ENCODE results near the gene HHIPL1. TPM values are rescaled to one million over a fixed set of nuclear protein-coding genes. Genes with fewer than 3 reads are reported as not detected.

HHIPL1 gene
- total RNA-seq: 17.9 and 35.0 TPM in 2 replicates

GRCh38 chr14:99644723-99645544 lies at the start of gene HHIPL1:
Gene HHIPL1 (plus strand): TSS chr14:99645129. CDS start chr14:99645208, 79 bp downstream.

GRCh38 chr14:99603471-99604277 lies 41.3 kb upstream of the HHIPL1 start, which contains the start of gene CCDC85C:
Gene CCDC85C (minus strand): TSS chr14:99604207. CDS start chr14:99603959, 248 bp downstream.

GRCh38 chr14:99683619-99684409 lies 38.9 kb downstream of the HHIPL1 start, which contains the start of gene CYP46A1:
Gene CYP46A1 (plus strand): TSS chr14:99684298. CDS start chr14:99684418, 120 bp downstream.

Other genes with a start within 250 kb of the HHIPL1 start
- gene SETD3, start 164.3 kb upstream of the HHIPL1 start, total RNA-seq: 55.3 and 69.8 TPM in 2 replicates
- gene CCNK, start 163.7 kb upstream of the HHIPL1 start, total RNA-seq: 32.8 and 33.8 TPM in 2 replicates
- 2.9 and 4.7 TPM in 2 replicates for gene CCDC85C, start 40.9 kb upstream of the HHIPL1 start, total RNA-seq
- gene CYP46A1, start 39.2 kb downstream of the HHIPL1 start, total RNA-seq: 0.36 and 2.1 TPM in 2 replicates
- gene EML1, start 148.3 kb downstream of the HHIPL1 start, total RNA-seq: 38.3 and 41.9 TPM in 2 replicates